Memory B cell (primary cell): Measurements from ENCODE around the gene CA14.

Source experiments
- ATAC-seq: fragments of 150-1000 bp; cut with Tn5 transposase; 2 replicates; pipeline ENCODE4 v1.10.0; 2021; ENCODE audit warnings: low read depth, mild to moderate bottlenecking, moderate library complexity
- DNase-seq, 2 donors: peaks; one replicate each; pipeline ENCODE4 v3.0.0; 2022; ENCODE audit warnings: low spot score in 2 of 2
- H3K27ac Mint-ChIP-seq: one replicate; pipeline ENCODE4 v1.8.0; 2022; ENCODE audit warnings: mild to moderate bottlenecking, moderate library complexity, mixed read lengths
- H3K27me3 Mint-ChIP-seq: one replicate; pipeline ENCODE4 v1.8.0; 2022; ENCODE audit warnings: mixed read lengths
- H3K36me3 Mint-ChIP-seq: one replicate; pipeline ENCODE4 v1.8.0; 2022; ENCODE audit warnings: mild to moderate bottlenecking, mixed read lengths
- H3K4me1 Mint-ChIP-seq: one replicate; pipeline ENCODE4 v1.8.0; 2022; ENCODE audit warnings: mixed read lengths
- H3K4me3 Mint-ChIP-seq: one replicate; pipeline ENCODE4 v1.8.0; 2022; ENCODE audit warnings: mild to moderate bottlenecking, moderate library complexity, mixed read lengths
- H3K9me3 Mint-ChIP-seq: one replicate; pipeline ENCODE4 v1.8.0; 2022; ENCODE audit warnings: mixed read lengths

CA14 gene

GRCh38 chr1:150309758-150310508 is 52.4 kb downstream of the CA14 start:
- DNase-seq (no peak), ATAC-seq (no peak)
- Mint-ChIP-seq H3K27me3 (no peaks in the 10 kb centered on the region), H3K27ac (peak overlapping the region; percentile 35), H3K4me1 (no peaks in the 10 kb centered on the region), H3K4me3 (no peak overlapping the region), H3K36me3 (peaks cover 8% of the 10 kb centered on the region), H3K9me3 (no peaks in the 10 kb centered on the region)

DNA sequence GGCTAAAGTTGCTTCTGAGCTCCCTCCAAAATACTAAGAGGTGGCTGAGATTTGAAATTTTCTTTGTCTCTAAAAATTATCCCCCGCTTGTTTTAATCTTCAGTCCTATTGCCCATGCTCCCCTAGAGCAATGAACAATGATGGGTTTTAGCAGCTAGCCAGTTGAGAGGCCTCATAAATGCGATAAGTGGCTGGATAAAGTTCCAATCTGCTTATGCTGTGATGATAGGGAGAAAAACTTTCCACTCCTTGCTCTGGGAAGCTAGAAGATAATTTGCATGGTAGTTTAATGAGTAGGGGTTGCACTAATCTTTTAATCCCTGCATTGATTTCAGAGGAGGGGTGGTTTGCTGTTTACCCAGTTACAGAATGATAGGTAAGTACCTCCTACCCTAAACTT is 54.2 kb downstream of the CA14 start:
- Mint-ChIP-seq H3K4me1 (no peaks in the 10 kb centered on the region), H3K9me3 (no peaks in the 10 kb centered on the region), H3K4me3 (no peak overlapping the region), H3K27me3 (no peaks in the 10 kb centered on the region), H3K36me3 (peaks cover 8% of the 10 kb centered on the region), H3K27ac (no peak overlapping the region)
- ATAC-seq = no peak
- no peak for DNase-seq
